Suprapubic skin (tissue), 4 donors: ENCODE measurements around the gene SLA2. TPM values are rescaled to one million over a fixed set of nuclear protein-coding genes. Genes with fewer than 3 reads are reported as not detected.

Experiments
- DNase-seq, 2 donors: peaks; one replicate each; pipeline ENCODE4 v3.0.0-alpha.2; 2019; ENCODE audit warnings: low spot score in 2 of 2
- H3K27ac ChIP-seq: fragments of 200-600 bp; sonication (generic); one replicate; pipeline ENCODE4 v1.5.1; 2019
- H3K27me3 ChIP-seq: fragments of 200-600 bp; sonication (generic); one replicate; pipeline ENCODE4 v1.5.1; 2019
- H3K36me3 ChIP-seq: fragments of 200-600 bp; sonication (generic); one replicate; pipeline ENCODE4 v1.5.1; 2019
- H3K4me1 ChIP-seq: fragments of 200-600 bp; sonication (generic); one replicate; pipeline ENCODE4 v1.5.1; 2019
- H3K4me3 ChIP-seq: fragments of 200-600 bp; sonication (generic); one replicate; pipeline ENCODE4 v1.5.1; 2019; ENCODE audit warnings: mild to moderate bottlenecking
- H3K9me3 ChIP-seq: fragments of 200-600 bp; sonication (generic); one replicate; pipeline ENCODE4 v1.5.1; 2019
- CTCF ChIP-seq, 2 donors: fragments of 200-600 bp in 1 of 2; fragments of 450-650 bp in 1 of 2; sonication (generic) in 1 of 2; IDR thresholded peaks; one replicate each; pipeline ENCODE4 v1.5.1; 2016 to 2019; ENCODE audit warnings: antibody characterized with exemption in 2 of 2, mild to moderate bottlenecking in 1 of 2, moderate library complexity in 1 of 2
- EP300 ChIP-seq: sonication (generic); formaldehyde crosslinking; IDR thresholded peaks from one replicate; pipeline ENCODE4 v1.6.1; 2017; ENCODE audit warnings: antibody characterized with exemption
- POLR2A ChIP-seq, 2 donors: fragments of 450-650 bp; IDR thresholded peaks; one replicate each; pipeline ENCODE4 v1.6.1; 2017; ENCODE audit warnings: antibody characterized with exemption in 2 of 2, mild to moderate bottlenecking in 2 of 2, moderate library complexity in 2 of 2
- POLR2AphosphoS5 ChIP-seq, 3 donors: sonication (generic); formaldehyde crosslinking; IDR thresholded peaks; one replicate each; pipeline ENCODE4 v1.6.1; 2017; ENCODE audit warnings: antibody characterized with exemption in 3 of 3
- WGBS: methylation state at CpG from one replicate; pipeline ENCODE4 v1.1.5; 2018; 5-methylcytosine and 5-hydroxymethylcytosine counted together
- total RNA-seq, 4 donors: library from RNA; depleted of rRNA; stranded (reverse); fragments of >200 nt; gene quantifications; one replicate each; pipeline ENCODE4 v1.1.0, GENCODE V29; 2016

Gene SLA2
- total RNA-seq, 4 donors from 2014 or later, result 0.30 to 0.97 TPM; not detected in 2

DNA sequence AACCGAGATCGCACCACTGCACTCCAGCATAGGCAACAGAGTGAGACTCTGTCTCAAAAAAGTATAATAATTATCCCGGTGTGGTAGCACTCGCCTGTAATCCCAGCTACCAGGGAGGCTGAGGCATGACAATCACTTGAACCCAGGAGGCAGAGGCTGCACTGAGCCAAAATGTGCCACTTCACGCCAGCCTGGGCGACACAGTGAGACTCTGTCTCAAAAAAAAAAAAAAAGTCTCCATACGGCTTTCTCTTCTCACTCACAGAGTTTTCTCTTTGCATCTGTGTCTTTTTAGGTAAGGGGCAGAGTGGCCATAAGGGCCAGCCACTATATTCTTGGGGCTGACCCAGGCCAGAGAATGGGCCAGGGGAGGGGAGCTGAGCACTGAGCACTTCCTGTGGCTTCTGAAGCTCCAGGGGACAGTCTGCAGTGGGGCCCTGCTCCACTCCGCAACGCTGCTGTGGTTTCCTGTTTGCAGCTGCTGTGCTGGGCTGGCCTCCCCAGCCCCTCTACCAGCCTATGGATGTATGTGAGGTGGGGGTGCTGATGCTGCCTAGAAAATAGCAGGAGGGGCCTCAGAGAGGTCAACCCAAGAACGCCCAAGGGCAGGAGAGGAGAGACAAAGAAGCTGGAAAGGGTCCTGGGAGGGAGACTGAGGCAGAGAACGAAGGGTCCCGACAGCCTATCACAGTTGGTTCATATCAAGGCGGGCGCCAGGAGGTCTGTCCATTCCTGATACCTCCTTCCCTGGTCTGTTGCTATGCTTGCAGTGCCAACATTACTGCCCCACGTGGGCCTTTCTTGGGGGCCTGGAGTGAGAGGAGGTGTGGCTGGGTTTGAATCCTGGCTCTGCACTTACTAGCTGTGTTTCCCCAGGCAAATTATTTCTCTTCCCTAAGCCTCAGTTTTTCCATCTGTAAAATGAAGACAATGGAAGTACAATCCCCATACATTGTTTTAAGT, 16.0 kb downstream of the SLA2 start:
- no peaks in the 10 kb centered on the region for H3K27me3 ChIP-seq
- no peak for DNase-seq
- no peak for TF ChIP-seq POLR2AphosphoS5 (IDR thresholded peaks at IDR 0.05)
- no peak for TF ChIP-seq CTCF (IDR thresholded peaks at IDR 0.05)
- no peak for TF ChIP-seq EP300
- TF ChIP-seq POLR2A (IDR thresholded peaks at IDR 0.05), result no peak
- no peak overlapping the region for H3K4me3 ChIP-seq
- WGBS, result 73% methylated on average over 15 of the region's 15 CpGs
- H3K36me3 ChIP-seq, result no peaks in the 10 kb centered on the region
- H3K27ac ChIP-seq, result no peak overlapping the region
- no peaks in the 10 kb centered on the region for H3K4me1 ChIP-seq
- no peaks in the 10 kb centered on the region for H3K9me3 ChIP-seq

GRCh38 chr20:36628076-36628475, 17.9 kb downstream of the SLA2 start:
- no peak for DNase-seq
- Histone ChIP-seq H3K4me1 (peaks cover 8% of the 10 kb centered on the region), H3K27ac (no peak overlapping the region), H3K9me3 (no peaks in the 10 kb centered on the region), H3K36me3 (no peaks in the 10 kb centered on the region), H3K4me3 (no peak overlapping the region), H3K27me3 (no peaks in the 10 kb centered on the region)
- TF ChIP-seq EP300, result no peak
- TF ChIP-seq CTCF (IDR thresholded peaks at IDR 0.05), result no peak
- TF ChIP-seq POLR2A (IDR thresholded peaks at IDR 0.05), result no peak
- TF ChIP-seq POLR2AphosphoS5 (IDR thresholded peaks at IDR 0.05), result no peak
- 95% methylated on average over 7 of the region's 7 CpGs for WGBS

DNA sequence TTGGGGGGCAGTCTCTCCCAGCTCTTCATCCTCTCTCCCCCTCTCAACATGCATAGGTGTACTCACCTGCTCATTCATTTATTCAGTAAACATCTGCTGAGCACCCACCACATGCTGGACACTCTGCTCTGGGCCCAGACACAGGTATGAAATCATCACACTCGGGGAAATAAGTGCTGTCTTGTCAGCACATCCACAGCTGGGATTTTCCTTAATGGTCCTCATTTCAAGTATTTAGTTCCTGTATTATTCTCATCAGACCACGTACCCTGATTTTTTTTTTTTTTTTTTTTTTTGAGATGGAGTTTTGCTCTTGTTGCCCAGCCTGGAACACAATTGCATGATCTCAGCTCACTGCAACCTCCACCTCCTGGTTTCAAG, 21.1 kb downstream of the SLA2 start:
- Histone ChIP-seq H3K9me3 (no peaks in the 10 kb centered on the region), H3K4me1 (peaks cover 8% of the 10 kb centered on the region), H3K27me3 (no peaks in the 10 kb centered on the region), H3K27ac (peak overlapping the region; percentile 65), H3K4me3 (no peak overlapping the region), H3K36me3 (no peaks in the 10 kb centered on the region)
- no peak for DNase-seq
- TF ChIP-seq POLR2A (IDR thresholded peaks at IDR 0.05) (no peak), EP300 (no peak), POLR2AphosphoS5 (IDR thresholded peaks at IDR 0.05) (no peak), CTCF (IDR thresholded peaks at IDR 0.05) (no peak)
- WGBS, result 78% methylated on average over 2 of the region's 2 CpGs

- Histone ChIP-seq H3K27ac (peak overlapping the region; percentile 65), H3K9me3 (no peaks in the 10 kb centered on the region), H3K36me3 (no peaks in the 10 kb centered on the region), H3K27me3 (no peaks in the 10 kb centered on the region), H3K4me3 (no peak overlapping the region), H3K4me1 (peaks cover 8% of the 10 kb centered on the region)
- no peak for DNase-seq
- TF ChIP-seq EP300 (no peak), POLR2A (IDR thresholded peaks at IDR 0.05) (no peak), POLR2AphosphoS5 (IDR thresholded peaks at IDR 0.05) (no peak), CTCF (IDR thresholded peaks at IDR 0.05) (no peak)
- 42% methylated on average over 14 of the region's 14 CpGs for WGBS
These were observed 21.7 kb downstream of the SLA2 start for GRCh38 chr20:36624068-36624943.

- Histone ChIP-seq H3K4me1 (peaks cover 8% of the 10 kb centered on the region), H3K36me3 (no peaks in the 10 kb centered on the region), H3K27ac (peak overlapping the region; percentile 41), H3K27me3 (no peaks in the 10 kb centered on the region), H3K4me3 (no peak overlapping the region), H3K9me3 (no peaks in the 10 kb centered on the region)
- TF ChIP-seq POLR2A (IDR thresholded peaks at IDR 0.05) (no peak), CTCF (IDR thresholded peaks at IDR 0.05) (no peak), EP300 (no peak), POLR2AphosphoS5 (IDR thresholded peaks at IDR 0.05) (no peak)
- DNase-seq, result no peak
- 92% methylated on average over 2 of the region's 2 CpGs for WGBS
These were observed 22.6 kb downstream of the SLA2 start for GRCh38 chr20:36623444-36623843.
